ENCODE data around the gene KIRREL1.

Gene KIRREL1

DNA sequence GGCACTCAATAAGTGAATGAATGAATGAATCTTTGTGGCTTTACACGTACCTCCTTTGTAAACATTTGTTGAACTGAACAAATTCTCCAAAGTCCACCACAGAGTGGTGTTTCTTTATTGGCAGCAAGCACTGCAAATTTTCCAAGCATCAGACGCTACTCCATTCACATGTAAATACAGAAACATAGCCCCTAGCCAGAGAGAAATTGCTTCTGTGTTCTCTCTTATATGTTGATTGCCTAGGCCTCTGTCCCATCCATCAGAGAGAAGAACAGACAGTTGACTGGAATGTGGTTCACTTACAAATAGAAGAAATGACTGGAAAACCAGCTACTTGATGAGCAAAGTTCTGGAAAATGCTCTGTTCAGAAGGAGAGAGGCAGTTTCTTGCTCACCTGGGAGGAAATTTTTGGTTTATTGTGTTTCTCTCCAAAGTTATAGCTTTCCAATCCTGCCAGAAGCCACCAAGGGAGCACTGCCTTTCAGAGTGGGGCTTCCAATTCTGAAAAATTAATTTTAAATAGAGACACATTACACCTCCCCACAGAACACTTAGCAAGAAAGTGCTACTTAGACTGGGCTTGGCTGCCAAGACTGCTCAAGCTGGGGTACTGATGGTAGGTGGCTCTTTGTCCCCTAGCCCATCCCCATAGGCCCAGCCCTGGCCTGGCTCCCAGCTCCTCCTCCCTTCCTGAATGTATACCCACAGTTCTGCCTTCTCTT, 18.1 kb upstream of the KIRREL1 start:
- DNase-seq (ENCODE audit: low read depth) = no peak

DNA sequence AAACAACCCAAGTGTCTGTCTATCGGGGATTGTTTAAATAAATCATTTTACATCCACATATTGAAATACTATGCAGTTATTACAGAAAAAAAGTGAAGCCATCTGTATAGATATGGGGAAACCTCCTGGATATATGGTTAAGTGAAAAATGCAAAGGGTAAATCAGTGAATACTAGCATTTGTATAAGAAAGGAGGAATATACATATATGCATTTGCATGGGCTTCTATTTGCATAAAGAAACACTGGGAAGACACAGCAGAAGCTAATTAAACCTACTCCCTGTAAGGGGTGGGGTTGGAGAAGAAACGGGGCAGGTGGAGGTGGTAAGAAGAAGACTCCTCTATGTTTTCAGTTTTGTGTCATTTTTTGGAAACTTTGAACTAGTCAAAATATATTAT, 16.6 kb upstream of the KIRREL1 start:
- DNase-seq (ENCODE audit: low read depth) = no peak

DNA sequence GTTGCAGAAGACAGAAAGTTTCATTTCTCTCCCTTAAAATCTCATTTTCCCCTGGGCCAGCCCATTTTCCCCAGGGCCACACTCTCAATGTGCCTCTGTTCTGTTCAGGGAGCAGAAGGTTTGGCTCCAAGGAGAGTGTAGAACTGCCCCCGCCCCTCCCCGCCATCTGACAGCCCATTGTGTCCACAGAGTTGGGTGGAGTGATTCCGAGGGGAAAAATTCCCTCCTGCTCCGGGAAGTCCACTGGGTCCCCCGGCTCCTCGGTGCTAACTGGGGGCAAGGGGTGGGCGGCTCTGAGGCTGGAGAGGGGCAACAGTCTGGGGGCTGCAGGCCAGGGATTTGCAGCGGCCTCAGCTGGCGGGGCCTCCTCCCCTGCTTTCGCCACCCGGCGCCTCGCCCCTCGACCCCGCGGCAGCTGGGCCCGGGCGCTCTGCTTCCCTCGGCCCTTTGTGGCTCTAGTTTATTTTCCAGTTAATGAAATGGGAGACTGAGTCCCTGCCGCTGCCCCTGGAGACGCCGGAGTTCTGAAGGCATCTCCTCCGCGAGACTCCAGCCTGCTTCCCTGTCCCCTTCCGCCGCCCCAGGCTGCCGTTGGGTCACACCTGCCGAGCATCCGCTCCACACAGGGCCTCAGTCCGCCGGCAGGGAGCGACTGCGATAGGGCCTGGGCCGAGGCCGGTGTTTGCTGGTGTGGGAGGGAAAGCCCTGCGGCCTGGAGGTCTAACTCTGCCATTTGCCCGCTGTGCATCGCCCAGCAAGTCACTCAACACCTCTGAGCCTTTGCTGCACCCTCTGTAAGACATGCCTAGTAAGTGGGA, 14.7 kb upstream of the KIRREL1 start:
- no peak for DNase-seq (ENCODE audit: low read depth)

DNA sequence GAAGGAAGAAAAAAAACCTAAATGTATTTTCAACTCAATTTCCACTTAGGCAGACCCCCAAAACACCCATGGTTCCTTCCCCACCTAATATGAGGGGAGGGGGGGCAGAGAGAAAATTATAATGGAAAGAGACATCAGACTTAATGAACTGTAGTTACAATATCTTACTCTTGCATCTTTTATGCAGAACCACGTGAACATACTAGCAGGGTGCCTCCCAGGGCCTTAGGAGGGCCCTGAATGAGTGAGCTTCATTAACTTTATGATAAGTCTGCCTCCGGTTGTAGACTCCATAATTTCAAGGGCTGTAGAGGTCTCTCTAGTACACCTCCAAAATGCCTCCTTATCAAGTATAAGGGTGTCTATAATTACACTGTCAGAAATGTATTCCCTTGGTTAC, 11.3 kb upstream of the KIRREL1 start:
- no peak for DNase-seq (ENCODE audit: low read depth)

DNA sequence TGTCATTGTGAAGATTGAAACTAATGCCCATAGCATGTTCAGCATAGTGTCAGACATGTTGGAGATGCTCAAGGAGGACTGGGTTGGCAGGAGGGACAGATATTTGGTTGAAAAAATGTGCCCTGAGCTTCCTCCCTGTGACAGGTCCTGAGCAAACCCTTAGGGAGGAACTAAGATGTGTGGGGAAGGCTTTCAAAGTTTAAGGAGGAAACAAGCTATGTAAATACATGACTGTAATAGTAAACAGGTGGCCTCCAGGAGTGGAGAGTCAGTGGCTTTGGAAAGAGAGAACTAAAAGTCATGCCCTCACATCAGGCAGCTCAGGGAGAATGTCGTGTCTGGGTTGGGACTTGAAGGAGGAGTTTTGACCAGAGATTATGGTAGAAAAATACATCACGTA, 9.7 kb upstream of the KIRREL1 start:
- no peak for DNase-seq (ENCODE audit: low read depth)

DNA sequence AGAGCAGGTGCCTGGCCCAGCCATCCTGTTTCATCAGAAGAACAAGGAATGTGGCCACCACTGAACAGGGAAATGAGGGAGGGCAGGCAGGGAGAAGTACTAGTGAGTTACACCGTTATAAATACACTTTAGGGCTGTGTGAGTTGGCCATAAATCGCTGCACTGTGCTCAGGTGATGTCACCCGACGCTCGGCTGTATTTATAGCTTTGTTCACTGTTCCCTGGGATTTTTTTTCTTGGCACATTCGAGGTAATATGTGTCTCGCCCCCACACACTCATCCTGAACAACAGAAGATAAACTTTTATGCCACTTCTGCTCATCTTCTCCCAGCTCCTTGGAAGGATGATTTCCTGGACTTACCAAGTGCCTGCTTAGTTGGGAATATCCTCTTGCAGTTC, 9.0 kb upstream of the KIRREL1 start:
- no peak for DNase-seq (ENCODE audit: low read depth)

DNA sequence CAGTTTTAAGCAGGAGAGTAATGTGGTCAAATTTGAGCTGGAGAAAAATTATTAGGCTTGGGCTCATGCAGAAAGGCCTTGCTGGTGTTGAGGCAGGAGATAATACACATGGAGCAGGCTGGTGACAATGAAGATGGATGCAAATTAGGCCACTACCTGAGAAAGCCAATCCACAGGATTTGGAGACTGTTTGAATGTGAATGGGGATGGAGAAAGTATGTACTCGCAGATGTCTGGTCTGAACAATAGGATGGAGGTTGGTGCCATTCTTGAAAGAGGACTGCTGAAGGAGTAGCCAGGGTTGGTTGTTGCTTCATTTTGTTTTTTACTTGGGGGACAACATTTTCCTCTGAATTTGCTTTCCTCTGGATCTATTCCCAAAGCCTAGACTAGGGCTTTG, 8.0 kb upstream of the KIRREL1 start:
- DNase-seq (ENCODE audit: low read depth) = no peak

DNA sequence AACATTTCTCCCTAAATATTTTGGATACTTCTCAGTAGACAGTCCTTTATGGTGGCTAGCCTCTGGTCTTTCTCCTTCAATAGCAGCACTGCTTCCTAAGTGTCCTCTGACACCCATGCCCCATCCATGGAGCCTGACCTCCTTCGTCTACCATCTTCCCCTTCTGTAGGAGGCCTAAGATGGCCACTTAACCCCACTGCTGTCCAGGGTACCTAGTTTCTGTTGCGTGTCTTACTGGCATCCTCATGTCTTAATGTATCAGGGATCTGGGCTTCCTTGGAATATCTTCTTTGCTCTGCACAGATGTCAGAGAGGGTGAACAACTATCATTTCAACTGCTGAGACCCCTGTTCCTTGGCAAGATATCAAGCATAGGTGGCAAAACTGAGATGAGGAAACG, 5.4 kb upstream of the KIRREL1 start:
- DNase-seq (ENCODE audit: low read depth) = no peak

DNA sequence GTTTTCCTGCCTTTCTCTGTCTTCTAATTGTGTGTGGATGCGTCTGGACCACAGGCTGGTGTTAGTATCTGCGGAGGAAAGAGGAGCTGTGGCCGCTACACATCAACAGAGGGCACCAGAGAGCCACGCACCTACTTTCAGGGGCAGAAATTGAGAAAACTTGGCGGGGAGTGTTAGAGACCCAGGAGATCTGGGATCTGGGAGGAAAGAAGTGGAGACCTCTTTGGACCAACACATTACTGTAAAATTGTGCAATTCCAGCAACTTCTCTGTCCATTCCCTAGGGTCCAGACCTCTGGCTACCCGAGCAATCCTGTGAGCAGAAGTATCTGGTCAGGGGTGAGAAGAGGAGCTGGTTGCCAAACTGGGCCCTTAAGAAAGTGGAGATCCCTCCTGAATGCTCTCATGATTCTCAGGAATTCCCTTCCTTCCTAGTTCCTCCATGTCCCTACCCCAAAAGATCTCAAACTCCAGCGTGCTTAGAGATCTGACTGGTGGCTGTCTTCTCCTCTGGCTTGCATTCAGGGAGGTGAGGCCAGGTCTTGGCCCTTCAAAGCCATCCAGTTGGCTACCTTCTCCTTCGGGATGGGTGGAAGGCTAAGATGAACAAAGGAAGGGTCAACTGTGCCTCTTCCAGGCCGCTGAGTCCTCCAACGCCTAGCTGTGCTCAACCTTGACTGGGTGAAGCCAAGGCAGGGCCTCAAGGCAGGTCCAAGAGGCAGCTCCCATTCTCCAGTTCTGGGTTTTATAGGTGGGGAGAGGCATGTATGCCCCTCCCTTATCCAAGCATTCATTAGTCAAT, 1.2 kb upstream of the KIRREL1 start:
- DNase-seq (ENCODE audit: low read depth) = peak; percentile 72

DNA sequence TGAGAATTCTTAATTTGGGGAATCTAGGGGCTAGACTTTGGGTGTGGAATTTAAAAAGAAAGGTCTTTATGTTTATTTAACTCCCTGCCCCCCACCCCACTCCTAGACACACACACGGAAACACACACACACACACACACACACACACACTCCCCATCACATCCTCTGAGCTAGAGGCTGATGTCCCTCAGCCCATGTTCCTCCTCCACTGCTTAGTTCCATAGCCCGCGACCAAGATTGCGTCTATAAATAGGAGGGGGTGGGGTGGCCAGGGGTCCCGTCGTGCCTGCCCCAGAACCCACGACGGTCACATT, 655 bp upstream of the KIRREL1 start:
- no peak for DNase-seq (ENCODE audit: low read depth)

DNA sequence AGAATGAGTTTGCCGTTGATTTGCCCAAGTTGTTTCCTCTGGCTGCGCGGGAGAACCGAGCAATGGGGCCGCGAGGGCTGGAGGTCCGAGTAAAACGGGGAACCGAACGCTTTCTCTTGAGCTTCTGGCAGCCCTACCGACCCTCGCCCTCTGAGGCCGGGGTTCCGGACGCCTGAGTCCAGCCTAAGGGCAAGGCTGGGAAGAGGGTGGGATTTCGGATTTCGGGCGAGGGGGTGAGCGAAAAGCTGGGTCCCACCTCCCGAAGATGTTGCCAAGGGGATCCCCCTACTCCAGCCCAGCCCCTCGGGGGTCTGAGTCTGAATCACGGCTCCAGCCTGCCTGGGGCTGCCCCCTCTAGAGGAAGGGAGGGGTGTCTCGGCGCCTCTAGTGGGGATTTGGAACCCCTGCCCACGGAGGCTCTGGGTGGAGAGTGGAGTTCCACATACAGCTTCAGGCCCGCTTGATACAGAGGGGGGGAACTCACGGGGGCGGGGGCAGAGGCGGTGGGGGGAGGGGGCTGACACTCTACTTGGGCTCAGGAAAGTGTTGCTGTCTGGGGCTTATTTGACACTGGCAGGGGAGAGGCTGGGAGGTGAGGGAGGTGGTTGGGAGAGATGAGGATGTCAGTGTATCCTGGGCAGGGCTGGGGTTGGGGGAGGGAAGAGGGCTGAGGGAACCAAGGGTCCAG, 617 bp downstream of the KIRREL1 start:
- peak; percentile 39 for DNase-seq (ENCODE audit: low read depth)

DNA sequence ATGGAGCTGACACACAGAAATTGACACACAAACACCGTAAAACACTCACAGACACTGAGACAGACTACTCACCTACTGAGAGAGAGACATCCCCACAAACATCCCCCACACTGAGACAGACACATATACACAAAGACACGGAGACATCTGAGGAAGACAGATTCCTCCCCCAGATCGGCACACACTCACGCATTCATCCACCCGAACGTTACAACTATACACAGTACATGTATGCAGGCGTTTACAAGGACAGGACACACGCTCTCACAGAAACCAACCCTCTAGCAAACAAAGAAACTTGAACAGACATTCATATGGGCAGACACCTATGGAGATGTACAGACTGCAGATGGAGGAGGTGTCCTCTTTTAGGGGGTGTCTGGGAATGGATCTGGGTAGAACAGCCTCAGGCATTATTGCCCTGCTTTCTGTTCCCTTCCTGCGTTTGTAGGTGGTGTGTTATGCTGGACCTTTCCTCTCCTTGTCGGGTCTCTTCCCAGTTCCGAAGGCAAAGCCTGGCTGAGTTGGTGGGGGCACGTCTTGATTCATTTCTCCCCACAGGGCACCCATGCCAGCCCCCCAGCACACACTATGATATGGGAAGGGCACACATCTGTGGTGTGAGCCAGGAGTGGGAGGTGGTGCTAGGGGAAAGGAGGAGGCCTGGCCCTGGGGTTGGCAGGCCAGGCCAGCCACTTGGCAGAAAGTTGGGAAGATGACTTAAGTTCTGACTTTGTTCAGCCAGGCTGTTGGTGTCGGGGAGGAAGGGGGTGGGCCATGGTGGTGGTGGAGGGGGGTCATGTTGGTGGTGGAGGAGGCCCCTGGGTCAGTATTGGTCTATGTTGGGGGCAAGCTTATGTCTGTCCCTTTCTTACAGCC, 1.5 kb downstream of the KIRREL1 start:
- DNase-seq (ENCODE audit: low read depth) = peak; percentile 45

DNA sequence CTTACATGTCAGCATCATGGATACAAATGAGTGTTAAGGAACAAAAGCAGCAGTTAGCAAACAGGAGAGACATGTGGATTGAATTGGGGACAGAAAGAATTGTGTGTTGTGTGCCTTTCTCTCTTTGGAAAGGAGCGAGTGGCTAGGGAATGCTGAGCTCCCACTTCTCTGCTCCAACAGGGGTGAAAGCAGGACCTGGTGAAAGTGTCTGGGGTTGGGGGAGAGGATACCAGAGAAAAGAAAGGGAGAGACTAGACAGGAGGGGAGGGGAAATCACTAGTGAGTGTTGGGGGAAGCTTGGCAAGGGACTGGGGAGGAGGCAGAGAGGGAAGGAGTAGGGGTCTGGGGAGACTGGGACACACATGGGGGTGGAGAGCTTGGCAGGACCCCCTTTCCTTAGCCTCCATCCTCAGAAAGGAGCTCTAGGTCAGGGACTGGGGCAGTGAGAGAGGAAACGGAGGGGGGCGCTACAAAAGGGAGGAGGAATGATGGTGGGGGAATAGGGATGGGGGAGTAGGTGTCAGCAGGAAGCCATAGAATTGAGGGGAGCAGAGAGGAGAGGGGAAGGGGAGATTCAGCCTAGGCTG, 2.2 kb downstream of the KIRREL1 start:
- DNase-seq (ENCODE audit: low read depth) = no peak

DNA sequence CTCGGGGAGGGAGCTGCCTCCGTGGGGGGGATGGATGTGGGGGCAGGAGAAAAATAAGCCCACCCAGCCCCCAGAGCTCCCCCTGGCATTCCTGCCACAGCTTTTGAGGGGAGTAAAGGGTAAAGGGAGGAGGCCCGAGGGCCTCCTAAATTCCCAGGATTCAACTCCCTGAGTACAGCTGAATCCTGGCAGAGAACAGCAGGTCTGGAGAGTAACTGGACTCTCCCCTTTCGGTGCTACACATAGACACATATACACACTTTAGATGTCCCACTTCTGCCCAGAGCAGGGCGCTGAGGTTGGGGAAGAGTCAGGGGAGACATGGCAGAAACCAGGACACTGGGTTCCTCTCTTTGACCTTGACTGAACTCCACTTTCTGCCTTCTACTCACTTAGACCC, 3.0 kb downstream of the KIRREL1 start:
- DNase-seq (ENCODE audit: low read depth) = no peak

DNA sequence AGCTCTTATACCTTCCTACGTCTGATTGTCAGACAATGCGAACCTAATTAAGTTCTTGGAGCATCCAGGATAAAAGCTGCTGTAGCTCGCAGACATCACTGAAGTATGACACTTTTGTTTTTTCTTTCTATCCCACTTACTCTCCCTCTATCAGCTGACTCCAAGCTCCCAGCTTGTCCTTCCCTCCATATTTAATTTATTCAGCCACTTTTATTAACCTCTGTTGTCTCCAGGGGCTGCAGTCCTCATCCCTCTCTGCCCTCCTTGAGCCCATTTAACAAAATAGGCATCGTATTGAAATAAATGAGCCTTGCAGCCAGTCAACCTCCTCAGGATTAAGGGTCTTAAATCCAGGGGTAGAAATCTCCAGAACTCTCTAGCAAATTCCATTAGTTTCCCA, 7.1 kb downstream of the KIRREL1 start:
- no peak for DNase-seq (ENCODE audit: low read depth)

DNA sequence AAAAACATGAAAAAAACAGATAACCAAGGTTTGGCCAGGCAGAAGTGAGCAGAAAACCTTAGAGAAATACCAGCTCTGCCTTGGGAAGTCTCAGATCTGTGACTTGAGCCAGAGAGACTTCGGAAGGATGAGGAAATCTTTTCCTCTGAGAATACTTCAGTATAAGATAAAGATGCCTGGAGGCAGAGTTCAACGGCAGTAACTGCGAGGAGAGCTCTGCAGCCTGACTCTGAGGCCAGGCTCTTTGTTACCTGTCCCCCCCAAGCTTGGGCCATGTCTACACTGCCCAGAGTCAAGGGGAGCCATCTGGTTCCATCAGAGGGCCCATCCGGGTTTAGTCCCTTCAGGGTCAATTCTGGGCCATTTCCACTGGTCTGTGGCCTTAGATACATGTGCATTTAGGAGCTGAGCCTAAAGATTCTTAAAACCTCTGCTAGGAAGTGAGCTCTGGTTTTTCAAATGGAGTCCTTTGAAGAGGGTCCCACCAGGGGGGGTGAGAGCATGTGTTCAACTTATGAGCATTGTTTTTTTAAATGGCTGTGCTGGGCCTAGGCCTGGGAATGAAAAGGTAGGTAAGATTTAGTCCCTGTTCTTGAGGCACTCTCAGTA, 8.7 kb downstream of the KIRREL1 start:
- DNase-seq (ENCODE audit: low read depth) = peak; percentile 64

DNA sequence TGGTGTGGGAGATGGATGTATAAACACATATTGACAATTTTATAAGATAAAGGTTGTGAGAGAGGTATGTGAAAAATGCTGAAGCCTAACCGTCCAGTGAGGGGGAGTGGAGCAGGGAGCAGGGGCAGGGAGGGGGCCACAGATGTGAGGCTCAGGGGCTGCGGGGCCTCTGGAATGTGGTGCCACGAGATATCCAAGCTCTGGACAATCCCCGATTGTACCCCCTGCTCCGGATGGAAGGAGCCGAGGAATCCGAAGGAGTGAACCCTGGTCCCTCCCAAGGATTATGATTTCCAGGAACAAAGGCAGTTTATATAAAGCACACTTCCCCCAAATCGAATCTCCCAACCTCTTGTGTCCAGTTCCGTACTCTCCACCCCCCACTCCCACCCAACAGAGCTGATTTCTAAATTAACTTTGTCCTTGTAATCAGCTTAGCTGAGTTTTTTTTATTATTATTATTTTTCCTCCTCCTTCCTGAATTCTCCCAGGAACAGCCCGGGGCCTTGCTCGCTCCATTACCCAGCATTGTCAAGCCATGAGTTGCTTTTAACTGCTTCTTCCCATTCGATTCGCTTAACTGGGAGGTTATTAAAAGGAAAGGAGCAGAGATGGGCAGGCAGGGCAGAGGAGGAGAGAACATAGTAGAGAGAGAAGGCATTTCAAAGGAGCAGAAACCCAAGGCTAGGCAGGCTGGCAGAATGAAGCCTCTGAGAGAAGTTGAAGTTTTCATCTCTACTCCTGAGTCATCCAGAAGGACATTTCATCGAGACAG, 9.4 kb downstream of the KIRREL1 start:
- DNase-seq (ENCODE audit: low read depth) = peak; percentile 83

DNA sequence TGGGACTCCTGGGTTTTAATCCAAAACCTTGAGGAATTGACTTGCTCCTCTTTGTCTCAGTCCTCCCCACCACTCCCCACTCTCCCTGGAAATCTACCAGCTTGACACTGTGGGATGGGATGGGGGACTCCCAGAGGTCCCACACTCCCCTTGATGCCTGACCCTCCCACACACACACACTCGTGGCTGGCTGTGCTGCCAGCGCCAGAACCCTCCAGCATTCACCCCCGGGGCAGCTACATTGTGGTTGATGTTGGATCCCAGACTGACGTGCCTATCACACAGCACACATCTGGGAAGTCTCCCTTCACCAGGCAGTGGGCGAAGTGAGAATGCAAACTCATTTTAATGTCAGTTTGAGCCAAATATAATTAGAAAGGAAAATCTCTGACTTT, 10.0 kb downstream of the KIRREL1 start:
- DNase-seq (ENCODE audit: low read depth) = peak; percentile 64

DNA sequence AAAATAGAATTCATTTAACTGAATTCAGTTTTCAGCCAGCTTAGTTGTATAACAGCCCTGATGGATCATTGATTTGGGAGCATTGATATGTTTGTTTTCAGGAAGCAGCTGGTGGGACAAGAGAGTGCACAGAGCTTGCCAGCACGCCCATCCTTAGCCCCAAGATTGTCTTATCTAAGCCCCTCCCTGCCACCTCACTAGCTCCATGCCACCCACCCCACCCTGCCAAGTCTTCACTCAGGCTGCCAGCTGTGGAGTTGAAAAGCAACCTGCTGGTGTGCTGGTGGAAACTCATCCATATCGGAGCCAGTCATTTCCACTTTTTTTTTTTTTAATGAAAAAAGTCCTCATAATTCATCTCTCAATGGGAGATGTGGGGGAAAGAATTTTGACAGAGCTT, 11.8 kb downstream of the KIRREL1 start:
- DNase-seq (ENCODE audit: low read depth) = no peak

DNA sequence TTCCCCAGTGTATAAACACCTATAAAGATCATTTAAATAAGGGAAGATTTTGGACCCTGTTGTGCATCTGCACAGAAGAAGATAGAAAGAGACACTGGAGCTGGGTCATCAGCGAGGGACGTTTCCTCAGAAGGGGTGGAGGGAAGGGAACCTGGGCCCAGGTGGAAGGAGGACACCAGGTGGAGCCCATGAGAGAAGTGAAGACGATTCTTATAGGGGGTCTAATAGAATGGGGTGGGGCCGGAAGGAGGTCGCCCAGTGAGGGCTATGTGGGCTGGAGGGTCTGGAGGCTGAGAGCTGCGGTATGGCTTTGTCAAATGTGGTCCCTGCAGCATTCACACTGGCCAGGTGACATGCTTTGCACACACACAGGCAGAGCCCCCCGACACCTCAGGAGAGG, 13.7 kb downstream of the KIRREL1 start:
- DNase-seq (ENCODE audit: low read depth) = no peak

Measured in ELR (cell line).